ENCODE measurements around the gene ZNF823. TPM values are rescaled to one million over a fixed set of nuclear protein-coding genes. Genes with fewer than 3 reads are reported as not detected.

The ZNF823 gene
- polyA plus RNA-seq, 2 of the 4 experiments (the other 2 are of a cell fraction), result 2.9 to 3.7 TPM

DNA sequence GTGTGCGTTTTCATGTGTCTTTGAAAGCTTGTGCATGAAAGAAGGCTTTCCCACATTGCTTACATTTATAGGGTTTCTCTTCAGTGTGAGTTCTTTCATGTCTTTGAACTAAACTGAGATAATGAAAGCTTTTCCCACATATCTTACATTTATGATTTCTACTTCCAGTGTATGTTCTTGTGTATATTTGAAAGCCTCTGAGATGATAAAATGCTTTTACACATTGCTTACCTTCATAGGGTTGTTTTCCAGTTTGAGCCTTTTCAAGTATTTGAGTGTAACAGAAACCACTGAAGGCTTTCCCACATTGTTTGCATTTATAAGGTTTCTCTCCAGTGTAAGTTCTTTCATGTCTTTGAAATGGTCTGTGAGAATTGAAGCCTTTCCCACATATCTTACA is 18.2 kb upstream of the ZNF823 start (continued):
- TF ChIP-seq, protein P1, sequence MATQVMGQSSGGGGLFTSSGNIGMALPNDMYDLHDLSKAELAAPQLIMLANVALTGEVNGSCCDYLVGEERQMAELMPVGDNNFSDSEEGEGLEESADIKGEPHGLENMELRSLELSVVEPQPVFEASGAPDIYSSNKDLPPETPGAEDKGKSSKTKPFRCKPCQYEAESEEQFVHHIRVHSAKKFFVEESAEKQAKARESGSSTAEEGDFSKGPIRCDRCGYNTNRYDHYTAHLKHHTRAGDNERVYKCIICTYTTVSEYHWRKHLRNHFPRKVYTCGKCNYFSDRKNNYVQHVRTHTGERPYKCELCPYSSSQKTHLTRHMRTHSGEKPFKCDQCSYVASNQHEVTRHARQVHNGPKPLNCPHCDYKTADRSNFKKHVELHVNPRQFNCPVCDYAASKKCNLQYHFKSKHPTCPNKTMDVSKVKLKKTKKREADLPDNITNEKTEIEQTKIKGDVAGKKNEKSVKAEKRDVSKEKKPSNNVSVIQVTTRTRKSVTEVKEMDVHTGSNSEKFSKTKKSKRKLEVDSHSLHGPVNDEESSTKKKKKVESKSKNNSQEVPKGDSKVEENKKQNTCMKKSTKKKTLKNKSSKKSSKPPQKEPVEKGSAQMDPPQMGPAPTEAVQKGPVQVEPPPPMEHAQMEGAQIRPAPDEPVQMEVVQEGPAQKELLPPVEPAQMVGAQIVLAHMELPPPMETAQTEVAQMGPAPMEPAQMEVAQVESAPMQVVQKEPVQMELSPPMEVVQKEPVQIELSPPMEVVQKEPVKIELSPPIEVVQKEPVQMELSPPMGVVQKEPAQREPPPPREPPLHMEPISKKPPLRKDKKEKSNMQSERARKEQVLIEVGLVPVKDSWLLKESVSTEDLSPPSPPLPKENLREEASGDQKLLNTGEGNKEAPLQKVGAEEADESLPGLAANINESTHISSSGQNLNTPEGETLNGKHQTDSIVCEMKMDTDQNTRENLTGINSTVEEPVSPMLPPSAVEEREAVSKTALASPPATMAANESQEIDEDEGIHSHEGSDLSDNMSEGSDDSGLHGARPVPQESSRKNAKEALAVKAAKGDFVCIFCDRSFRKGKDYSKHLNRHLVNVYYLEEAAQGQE (IDR thresholded peaks at IDR 0.05), result no peak
- no peak for TF ChIP-seq HOXA7 (CRISPR knock-in tag; IDR thresholded peaks at IDR 0.05)
- no peak for TF ChIP-seq ZFP36 (IDR thresholded peaks at IDR 0.05; ENCODE audit: borderline replicate concordance, partially characterized antibody)
- no peak for TF ChIP-seq ZNF302 (CRISPR knock-in tag; IDR thresholded peaks at IDR 0.05)
- no peak for TF ChIP-seq CBX8 (IDR thresholded peaks at IDR 0.05)
- TF ChIP-seq ESRRA (IDR thresholded peaks at IDR 0.05; ENCODE audit: borderline replicate concordance, low read length), result no peak

DNA sequence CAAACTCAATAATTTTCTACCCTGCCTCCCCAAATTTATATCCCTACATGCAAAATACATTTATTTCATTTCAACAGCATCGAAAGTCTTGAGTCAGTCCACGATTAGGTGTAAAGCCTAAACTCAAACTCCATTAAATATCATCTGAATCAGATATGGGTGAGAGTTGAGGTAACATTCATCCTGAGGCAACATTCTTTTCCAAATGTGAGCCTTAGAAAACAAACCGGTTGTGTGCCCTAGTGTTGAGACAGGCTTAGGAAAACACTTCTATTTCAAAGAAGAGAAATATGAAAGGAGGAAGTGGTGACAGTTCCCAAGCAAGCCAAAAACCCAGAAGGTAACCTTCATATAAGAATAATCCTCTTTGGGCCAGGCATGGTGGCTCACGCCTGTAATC is 15.9 kb upstream of the ZNF823 start:
- POLR2A ChIA-PET, result no interaction called here
- CTCF ChIA-PET, result no interaction called here
- no peak for ATAC-seq
- DNase-seq (ENCODE audit: low read depth in 1 of 2, low spot score in 1 of 2), result no peak
- Histone ChIP-seq H3K4me3 (no peak overlapping the region), H3K4me2 (no peak overlapping the region), H3K4me1 (no peaks in the 10 kb centered on the region), H3K27ac (no peak overlapping the region), H3K9me3 (peaks cover 7% of the 10 kb centered on the region; the same call in 1 of the 3 replicates)
- no peak for TF ChIP-seq ESRRA (IDR thresholded peaks at IDR 0.05; ENCODE audit: borderline replicate concordance, low read length)
- TF ChIP-seq, protein P2, sequence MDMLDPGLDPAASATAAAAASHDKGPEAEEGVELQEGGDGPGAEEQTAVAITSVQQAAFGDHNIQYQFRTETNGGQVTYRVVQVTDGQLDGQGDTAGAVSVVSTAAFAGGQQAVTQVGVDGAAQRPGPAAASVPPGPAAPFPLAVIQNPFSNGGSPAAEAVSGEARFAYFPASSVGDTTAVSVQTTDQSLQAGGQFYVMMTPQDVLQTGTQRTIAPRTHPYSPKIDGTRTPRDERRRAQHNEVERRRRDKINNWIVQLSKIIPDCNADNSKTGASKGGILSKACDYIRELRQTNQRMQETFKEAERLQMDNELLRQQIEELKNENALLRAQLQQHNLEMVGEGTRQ (IDR thresholded peaks at IDR 0.05), result no peak
- no peak for TF ChIP-seq KDM5A (IDR thresholded peaks at IDR 0.05)
- TF ChIP-seq HEYL (CRISPR knock-in tag; IDR thresholded peaks at IDR 0.05), result no peak
- TF ChIP-seq KDM1A (IDR thresholded peaks at IDR 0.05; ENCODE audit: low read depth), result no peak
- no peak for TF ChIP-seq JUNB (IDR thresholded peaks at IDR 0.05)
- TF ChIP-seq, protein P3, sequence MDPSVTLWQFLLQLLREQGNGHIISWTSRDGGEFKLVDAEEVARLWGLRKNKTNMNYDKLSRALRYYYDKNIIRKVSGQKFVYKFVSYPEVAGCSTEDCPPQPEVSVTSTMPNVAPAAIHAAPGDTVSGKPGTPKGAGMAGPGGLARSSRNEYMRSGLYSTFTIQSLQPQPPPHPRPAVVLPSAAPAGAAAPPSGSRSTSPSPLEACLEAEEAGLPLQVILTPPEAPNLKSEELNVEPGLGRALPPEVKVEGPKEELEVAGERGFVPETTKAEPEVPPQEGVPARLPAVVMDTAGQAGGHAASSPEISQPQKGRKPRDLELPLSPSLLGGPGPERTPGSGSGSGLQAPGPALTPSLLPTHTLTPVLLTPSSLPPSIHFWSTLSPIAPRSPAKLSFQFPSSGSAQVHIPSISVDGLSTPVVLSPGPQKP (IDR thresholded peaks at IDR 0.05; ENCODE audit: low read depth, low read length), result no peak
- TF ChIP-seq, protein P4, sequence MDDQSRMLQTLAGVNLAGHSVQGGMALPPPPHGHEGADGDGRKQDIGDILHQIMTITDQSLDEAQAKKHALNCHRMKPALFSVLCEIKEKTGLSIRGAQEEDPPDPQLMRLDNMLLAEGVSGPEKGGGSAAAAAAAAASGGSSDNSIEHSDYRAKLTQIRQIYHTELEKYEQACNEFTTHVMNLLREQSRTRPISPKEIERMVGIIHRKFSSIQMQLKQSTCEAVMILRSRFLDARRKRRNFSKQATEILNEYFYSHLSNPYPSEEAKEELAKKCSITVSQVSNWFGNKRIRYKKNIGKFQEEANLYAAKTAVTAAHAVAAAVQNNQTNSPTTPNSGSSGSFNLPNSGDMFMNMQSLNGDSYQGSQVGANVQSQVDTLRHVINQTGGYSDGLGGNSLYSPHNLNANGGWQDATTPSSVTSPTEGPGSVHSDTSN (IDR thresholded peaks at IDR 0.05), result no peak
- no peak for TF ChIP-seq MAZ (IDR thresholded peaks at IDR 0.05; ENCODE audit: borderline replicate concordance, low read depth, low read length)
- no peak for TF ChIP-seq ZSCAN20 (CRISPR knock-in tag; IDR thresholded peaks at IDR 0.05)
- no peak for TF ChIP-seq POLR2A (IDR thresholded peaks at IDR 0.05; ENCODE audit: low read length)
- TF ChIP-seq JUN (IDR thresholded peaks at IDR 0.05), result no peak
- no peak for FAIRE-seq
- 9% methylated on average over 4 of the region's 4 CpGs for WGBS (ENCODE audit: missing lambda C conversion rate)

DNA sequence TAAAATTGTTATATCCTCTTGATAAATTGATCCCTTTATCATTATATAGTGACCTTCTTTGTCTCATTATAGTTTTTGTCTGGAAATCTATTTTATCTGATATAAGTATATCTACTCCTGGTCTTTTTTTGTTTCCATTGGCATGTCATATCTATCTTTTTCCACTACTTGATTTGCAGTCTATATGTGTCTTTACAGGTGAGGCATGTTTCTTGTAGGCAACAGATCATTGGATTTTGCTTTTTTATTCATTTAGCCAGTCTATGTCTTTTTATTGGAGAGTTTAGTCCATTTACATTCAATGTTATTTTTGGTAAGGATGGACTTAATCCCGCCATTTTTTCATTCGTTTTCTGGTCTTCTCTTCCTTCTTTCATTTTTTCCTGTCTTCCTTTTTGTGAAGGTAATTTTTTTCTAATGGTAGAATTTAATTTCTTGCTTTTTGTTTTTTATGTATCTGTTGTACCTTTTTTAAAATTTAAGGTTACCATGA is 13.5 kb upstream of the ZNF823 start:
- ATAC-seq (no peak), FAIRE-seq (no peak), DNase-seq (ENCODE audit: low read depth in 1 of 2, low spot score in 1 of 2) (no peak)
- ChIA-PET CTCF (no interaction called here), POLR2A (no interaction called here)
- Histone ChIP-seq H3K9me3 (peaks cover 4% of the 10 kb centered on the region; the same call in 1 of the 3 replicates), H3K4me3 (no peak overlapping the region), H3K4me1 (no peaks in the 10 kb centered on the region), H3K27ac (no peak overlapping the region), H3K4me2 (no peak overlapping the region)
- TF ChIP-seq CBX2 (IDR thresholded peaks at IDR 0.05; ENCODE audit: borderline replicate concordance, low read depth) (no peak), FOSL2 (IDR thresholded peaks at IDR 0.05) (no peak), FOSL2 (CRISPR knock-in tag; IDR thresholded peaks at IDR 0.05) (no peak), CBX8 (IDR thresholded peaks at IDR 0.05) (no peak), ZC3H11A (IDR thresholded peaks at IDR 0.05) (no peak)
- TF ChIP-seq, protein P1 (IDR thresholded peaks at IDR 0.05), result no peak
- 0% methylated on average over 2 of the region's 2 CpGs for WGBS (ENCODE audit: missing lambda C conversion rate)

Data from A549 (cell line).